ENCODE measurements around the gene TNFAIP6. TPM values are rescaled to one million over a fixed set of nuclear protein-coding genes. Genes with fewer than 3 reads are reported as not detected.
A peak's percentile ranks its signal among the peaks of the same experiment; 100 is the strongest.
"Not testable (repeated sequence)": the region's sequence is repeated elsewhere in the genome, so short reads cannot be mapped to it uniquely, and the experiment has no call there.

Gene TNFAIP6
- polyA plus RNA-seq (2013, experiment 1 of 2; ENCODE audit: insufficient read length), result 8.8 TPM
- polyA plus RNA-seq (2013, experiment 2 of 2; ENCODE audit: insufficient read length), result 4.9 TPM

GRCh38 chr2:151357359-151357758 is at the start of gene TNFAIP6:
TSS of gene TNFAIP6 (plus strand) at chr2:151357592. CDS start at chr2:151357667, 75 bp downstream.
- peak; percentile 91 for DNase-seq

GRCh38 chr2:151310313-151310712 is 47.1 kb upstream of the TNFAIP6 start:
- DNase-seq, result not testable (repeated sequence)

GRCh38 chr2:151312440-151312839 is 45.0 kb upstream of the TNFAIP6 start:
- not testable (repeated sequence) for DNase-seq

- DNase-seq, result peak; percentile 80
Observed at GRCh38 chr2:151315381-151315903, 42.0 kb upstream of the TNFAIP6 start.

- no peak for DNase-seq
Observed at GRCh38 chr2:151325581-151326095, 31.8 kb upstream of the TNFAIP6 start.

- DNase-seq, result peak; percentile 53
Observed at GRCh38 chr2:151326554-151326953, 30.8 kb upstream of the TNFAIP6 start.

GRCh38 chr2:151329998-151330397 is 27.4 kb upstream of the TNFAIP6 start:
- DNase-seq, result no peak

GRCh38 chr2:151333083-151333482 is 24.3 kb upstream of the TNFAIP6 start:
- DNase-seq, result no peak

- peak; percentile 96 for DNase-seq
Observed at GRCh38 chr2:151334082-151334815, 23.1 kb upstream of the TNFAIP6 start.

- DNase-seq, result no peak
Observed at GRCh38 chr2:151336863-151337371, 20.5 kb upstream of the TNFAIP6 start.

- peak; percentile 32 for DNase-seq
Observed at GRCh38 chr2:151337643-151338042, 19.7 kb upstream of the TNFAIP6 start.

- peak; percentile 17 for DNase-seq
Observed at GRCh38 chr2:151338115-151338514, 19.3 kb upstream of the TNFAIP6 start.

GRCh38 chr2:151343073-151343472 is 14.3 kb upstream of the TNFAIP6 start:
- no peak for DNase-seq

- DNase-seq, result peak; percentile 55
Observed at GRCh38 chr2:151344191-151344590, 13.2 kb upstream of the TNFAIP6 start.

- DNase-seq, result no peak
Observed at GRCh38 chr2:151344906-151345305, 12.5 kb upstream of the TNFAIP6 start.

GRCh38 chr2:151347294-151347693 is 10.1 kb upstream of the TNFAIP6 start:
- no peak for DNase-seq

GRCh38 chr2:151347906-151348305 is 9.5 kb upstream of the TNFAIP6 start:
- DNase-seq, result no peak

GRCh38 chr2:151350579-151351195 is 6.7 kb upstream of the TNFAIP6 start:
- peak; percentile 77 for DNase-seq

- DNase-seq, result no peak
Observed at GRCh38 chr2:151353995-151354394, 3.4 kb upstream of the TNFAIP6 start.

- DNase-seq, result no peak
Observed at GRCh38 chr2:151354807-151355206, 2.6 kb upstream of the TNFAIP6 start.

- no peak for DNase-seq
Observed at GRCh38 chr2:151358166-151358970, 976 bp downstream of the TNFAIP6 start.

GRCh38 chr2:151359768-151360461 is 2.5 kb downstream of the TNFAIP6 start:
- DNase-seq, result no peak

Data from fibroblast of skin of back (primary cell).